ENCODE results near the gene CSKMT.
"Not testable (repeated sequence)": the region's sequence is repeated elsewhere in the genome, so short reads cannot be mapped to it uniquely, and the experiment has no call there.

GRCh38 chr11:62650283-62650682 lies 14.8 kb upstream of the CSKMT start:
- TF ChIP-seq CTCF (conservative IDR thresholded peaks at IDR 0.05 in 1 of 2, IDR thresholded peaks at IDR 0.05 in 1 of 2; ENCODE audit: extremely low read depth in 1 of 2, insufficient read depth in 1 of 2, low read depth in 1 of 2, low read length in 2 of 2); EZH2 (IDR thresholded peaks at IDR 0.05; ENCODE audit: borderline replicate concordance, low read length): not testable (repeated sequence)

All from mammary epithelial cell (primary cell).